HG02571 (cell line): ENCODE results near the gene KCNAB1.

Experiments
- ATAC-seq: cut with Tn5 transposase; IDR thresholded peaks from one replicate; pipeline ENCODE4 v1.9.1; 2021; ENCODE audit warnings: mild to moderate bottlenecking, moderate library complexity; ENCODE audit not compliant: unreplicated experiment

Gene KCNAB1

DNA sequence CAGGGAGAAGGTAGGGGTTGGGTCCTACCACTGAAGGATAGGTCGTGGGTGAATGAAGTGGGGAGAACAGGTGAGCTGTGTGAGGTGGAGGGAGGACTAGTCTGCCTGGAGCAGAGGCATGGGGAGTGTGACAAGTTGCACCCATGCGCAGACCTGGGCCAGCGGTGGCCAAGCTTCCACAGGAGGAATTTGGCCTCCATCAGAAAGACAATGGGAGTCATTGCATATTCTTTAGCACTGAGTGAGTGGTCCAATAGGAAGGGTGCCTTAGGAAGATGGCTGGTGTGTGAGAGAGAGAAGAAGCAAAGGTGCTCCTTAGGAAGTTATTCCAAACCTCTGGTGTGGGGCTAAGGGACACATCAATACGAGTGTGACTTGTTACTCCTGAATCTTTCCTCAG lies 191.1 kb downstream of the KCNAB1 start:
- no peak for ATAC-seq

DNA sequence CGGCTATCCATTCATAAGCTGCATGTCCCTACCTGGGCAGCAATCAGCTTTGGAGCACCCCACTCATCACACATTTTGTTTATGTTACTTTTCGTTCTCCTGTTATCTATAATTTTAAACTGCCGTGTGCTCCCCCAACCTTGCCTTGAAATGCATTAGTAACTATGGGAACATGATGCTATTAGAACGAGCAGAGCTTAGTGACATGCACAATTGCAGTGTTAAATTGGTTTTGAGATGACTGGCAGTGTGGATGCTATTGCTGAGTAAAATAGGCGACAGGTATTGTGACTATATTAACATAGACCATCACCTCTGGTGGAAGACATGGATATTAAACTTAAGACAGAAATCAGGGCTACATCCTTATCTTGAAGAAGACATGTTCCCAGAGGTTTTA lies 191.6 kb downstream of the KCNAB1 start:
- no peak for ATAC-seq

DNA sequence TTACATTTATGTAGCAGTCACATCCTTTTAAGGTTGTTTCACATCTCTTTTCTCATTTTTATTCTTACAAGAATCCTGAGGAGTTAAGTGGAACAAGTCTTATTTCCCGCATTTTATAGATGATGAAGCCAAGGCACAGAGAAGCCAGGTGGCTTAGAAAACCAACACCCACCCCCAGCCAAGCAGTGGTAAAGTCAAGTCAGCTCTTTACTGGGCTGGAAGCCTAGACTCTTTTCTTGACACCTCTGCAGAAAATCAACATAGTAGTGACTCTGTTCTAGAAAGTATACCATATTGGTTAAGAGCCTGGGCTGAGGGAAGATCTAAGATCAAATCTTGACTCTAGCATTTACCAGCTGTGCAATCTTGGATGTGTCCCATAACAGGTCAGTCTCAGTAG lies 195.7 kb downstream of the KCNAB1 start:
- ATAC-seq, result no peak

DNA sequence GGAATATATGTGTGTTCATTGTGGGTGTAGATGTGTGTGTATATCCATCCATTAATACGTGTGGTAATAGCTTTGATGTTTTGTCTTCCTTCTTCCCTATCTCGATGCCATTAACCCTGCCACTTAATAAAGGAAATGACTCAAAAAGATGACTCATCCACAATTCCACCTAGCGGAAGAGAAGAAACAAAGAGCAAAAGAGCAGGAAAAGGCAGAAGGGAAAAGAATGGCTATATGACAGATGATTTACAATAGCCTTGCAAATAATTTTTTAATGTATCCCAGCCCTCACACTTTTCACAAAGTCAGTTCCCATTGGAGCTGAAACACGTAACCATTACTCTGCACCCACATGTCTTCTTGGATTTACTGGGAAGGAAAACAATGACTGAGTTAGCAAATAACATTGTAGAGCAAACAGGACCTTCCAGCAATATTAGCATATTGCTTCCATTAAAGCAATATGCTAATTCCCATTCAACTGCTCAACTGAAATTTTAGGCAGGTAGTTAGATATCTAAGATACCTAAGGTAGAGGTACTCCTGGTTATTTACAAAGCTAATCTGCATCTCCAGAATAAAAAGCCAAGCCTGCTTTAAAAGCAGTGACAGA lies 197.2 kb downstream of the KCNAB1 start:
- no peak for ATAC-seq

DNA sequence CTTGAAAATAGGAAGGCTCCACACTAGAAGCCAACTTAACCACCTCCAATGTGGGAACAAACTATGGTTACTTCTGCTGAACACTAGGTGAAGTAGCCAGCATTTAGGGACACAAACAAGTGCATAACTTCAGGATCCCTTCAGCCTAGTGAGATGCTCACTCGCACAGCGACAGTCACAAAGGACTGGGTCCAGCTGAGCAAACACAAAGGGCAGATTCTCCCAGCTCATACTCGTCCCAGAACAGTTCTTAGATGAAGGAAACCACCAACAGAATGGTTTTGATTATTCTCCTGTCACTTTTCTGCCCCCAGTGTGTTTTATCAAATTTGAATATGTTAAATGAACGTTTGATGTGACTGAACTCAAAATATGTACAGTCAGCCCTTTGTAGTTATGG lies 201.6 kb downstream of the KCNAB1 start:
- ATAC-seq, result no peak

DNA sequence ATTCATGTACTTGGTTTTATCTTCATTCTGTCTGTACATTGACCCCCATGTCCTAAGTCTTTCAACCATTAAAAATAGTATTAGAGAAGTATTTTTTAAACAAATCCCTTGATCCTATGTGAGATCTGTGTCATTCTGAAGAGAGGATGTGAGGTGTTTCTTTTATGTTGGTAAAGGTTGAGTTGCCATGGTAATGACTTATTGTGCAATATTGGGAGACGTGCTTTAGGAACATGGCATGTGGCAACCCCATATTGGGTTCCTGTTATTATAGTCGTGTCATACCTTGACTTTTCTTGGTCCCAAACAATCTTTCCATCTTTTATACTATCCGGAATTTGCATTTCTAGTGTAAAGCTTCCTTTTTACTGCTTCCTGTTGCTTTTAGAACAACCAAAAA lies 203.1 kb downstream of the KCNAB1 start:
- ATAC-seq, result no peak

DNA sequence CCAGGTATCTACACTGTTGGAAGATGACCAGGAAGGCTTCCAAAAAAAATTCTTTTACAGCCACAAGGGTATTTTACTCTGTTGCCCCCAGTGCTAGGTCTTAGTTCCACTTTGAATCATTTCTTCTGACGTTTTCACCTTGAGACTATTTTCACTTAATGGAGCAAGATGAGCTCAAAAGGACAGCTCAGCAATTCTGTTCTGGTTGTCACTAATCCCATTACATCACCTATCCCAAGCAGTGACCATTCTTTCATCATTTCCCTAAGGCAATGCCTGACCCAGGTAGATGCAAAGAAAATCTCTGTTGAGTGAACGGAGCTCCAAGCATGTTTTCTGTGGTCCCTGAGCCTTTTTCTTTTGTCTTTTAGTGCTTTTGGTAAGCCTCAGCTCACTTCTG lies 210.0 kb downstream of the KCNAB1 start:
- no peak for ATAC-seq

DNA sequence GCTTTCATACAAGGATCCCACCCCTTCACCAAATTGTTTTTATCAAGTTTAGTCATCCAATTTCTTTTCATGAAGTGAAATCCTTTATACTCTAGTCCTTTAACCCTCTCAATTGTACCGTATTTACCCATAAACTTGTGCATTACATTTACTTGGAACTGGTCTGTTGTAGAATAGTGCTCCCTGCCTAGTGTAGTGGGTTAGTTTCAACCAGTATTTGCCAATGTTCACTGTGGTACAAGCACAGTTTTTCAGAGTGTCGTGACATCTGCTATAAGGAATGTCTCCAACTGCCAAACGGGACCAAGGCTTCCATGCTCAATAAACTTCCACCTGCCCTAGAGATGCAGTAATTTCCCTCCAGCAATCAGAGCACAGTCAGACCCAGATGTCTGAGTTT lies 211.9 kb downstream of the KCNAB1 start:
- ATAC-seq, result no peak

DNA sequence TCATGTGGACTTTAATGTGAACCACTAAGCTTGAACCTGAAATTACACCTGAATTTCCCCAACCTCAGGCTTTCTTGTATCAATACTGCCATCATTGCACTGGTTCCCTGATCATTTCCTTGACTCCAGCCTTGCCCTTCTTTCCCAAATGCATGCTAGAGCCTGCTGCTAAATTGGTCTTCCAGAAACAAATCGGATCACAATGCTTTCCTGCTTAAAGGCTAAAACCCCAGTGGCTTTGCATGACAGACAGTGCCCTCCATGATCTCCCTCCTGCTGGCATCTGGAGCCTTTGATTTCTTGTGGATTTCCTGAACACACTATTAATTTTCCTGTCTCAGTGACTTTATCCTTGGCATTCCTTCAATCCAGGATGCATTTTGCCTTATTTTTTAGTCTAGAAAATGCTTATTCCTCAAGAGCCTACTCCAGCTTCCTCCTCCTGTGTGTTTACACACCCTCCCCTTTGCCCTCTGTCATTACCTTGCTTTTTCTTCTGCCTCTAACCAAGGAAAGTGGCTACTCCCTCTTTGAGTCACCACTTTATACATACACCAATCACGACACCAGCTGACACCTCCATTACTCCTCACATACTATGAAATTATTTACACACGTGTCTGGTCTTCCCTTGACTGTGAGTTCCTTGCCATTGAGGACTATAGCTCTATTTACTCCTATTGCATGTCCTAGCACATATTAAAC lies 214.6 kb downstream of the KCNAB1 start:
- no peak for ATAC-seq

DNA sequence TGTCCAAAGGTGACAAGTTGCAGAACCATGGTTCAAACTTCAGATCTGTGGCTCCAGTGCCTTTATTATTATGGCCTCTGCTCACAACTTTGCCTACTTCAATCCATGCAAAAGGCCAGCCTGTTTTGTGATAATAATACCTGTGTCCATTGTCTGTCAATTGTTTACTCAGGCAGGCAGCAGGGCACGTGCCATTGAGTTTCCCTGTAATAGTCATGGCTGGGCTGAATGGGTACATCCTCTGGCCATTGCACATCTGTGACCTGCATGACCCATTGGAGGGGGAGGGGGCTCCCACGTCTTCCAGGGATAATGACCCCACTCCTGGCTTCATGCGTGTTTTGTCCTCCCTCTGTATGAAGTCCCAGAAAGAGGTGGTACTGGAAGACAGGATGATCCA lies 219.1 kb downstream of the KCNAB1 start:
- no peak for ATAC-seq

DNA sequence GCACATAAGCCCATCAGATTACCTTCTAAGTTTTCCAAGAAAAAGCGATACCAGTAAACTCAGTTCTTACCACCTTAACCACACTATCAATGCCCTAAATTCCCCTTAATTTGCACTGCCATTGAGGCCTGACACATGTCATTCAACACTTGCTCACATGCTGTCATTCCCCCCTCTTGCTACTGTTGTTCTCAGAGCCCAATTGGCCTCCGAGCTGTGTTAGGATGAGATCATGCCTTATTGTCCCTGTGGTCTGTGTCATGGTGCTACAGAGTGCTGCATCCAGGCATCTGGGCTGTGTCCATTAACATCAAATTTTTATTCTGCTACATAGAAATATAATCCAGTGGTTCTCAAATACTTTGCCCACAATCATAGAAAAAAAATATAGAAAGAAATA lies 221.0 kb downstream of the KCNAB1 start:
- ATAC-seq, result no peak

DNA sequence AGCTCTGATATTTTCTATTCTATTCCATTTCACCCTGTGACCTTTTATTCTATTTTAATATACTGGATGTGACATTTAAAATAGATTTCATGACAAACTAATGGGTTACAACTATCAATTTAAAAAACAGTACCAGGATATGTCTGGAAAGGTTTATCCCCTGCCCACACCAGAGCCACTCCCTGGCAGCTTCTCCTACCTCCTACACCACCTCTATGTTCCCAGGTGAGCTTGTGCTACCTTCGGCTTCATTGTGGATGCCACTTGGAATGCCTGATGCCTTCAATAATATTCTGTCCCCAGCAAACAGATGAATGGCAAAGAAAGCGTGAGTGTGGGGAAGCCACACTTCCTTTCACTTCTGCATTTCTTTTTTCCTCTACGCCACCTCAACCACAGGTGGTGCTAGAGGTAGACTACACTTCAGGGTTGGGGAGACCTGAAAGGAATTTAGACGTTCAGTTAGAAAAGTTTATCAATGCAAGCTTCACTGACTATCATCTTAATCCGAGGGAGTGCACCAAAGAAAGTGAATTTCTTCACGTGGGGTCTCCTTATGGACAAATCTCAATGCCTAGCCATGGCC lies 221.5 kb downstream of the KCNAB1 start:
- ATAC-seq, result peak; percentile 97

DNA sequence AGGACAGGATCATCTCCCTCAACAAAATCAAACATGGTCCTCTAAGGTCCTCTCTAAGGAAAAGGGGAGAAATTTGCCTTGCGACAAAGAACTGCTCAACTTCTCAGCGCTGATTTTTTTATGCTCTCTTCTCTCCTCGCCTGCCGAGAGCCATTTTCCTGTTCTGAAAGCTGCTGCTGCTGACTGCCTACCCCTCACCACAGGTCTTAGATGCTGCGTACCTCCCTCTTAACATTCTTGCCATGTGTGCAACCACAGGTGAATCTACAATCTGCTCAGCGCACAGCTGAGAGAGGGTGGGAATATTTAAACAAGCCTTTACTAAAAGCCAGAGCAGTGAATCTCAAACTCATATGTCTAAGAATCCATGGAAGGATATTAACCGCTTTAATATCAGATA lies 223.8 kb downstream of the KCNAB1 start:
- ATAC-seq, result no peak

DNA sequence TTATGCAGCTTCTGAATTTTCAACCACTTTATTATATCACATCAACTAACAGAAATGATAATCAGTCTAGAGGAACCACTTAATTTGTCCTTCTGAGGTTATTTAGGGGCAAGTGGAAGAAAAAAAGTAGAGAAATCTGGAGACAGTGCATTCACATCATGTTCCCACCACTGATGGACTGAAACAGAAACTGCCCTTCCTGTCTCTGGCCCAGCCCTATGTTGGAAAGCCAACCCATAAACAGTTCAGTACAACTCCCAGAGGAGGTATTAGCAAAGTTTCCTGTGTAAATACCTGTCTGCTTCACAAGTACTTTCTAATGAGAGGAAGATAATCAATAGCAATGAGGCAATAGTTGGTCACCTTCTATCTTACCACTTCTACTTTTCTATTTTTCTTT lies 228.7 kb downstream of the KCNAB1 start:
- no peak for ATAC-seq

DNA sequence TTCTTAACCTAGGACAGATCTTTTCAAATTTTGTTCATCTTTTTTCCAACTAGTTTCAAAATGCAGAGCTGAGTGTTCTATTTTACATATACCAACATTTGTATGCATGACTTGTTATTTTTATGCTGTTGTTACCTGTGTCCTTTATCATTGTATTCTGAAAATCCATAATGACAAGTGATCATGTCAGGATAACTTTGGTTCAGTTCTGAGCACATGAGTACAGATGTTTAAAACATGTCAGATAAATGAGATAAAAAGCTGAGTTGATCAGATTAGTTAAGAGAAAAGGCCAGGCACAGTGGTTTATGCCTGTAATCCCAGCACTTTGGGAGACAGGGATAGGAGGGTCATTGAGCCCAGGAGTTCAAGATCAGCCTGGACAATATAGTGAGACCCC lies 229.6 kb downstream of the KCNAB1 start:
- no peak for ATAC-seq

DNA sequence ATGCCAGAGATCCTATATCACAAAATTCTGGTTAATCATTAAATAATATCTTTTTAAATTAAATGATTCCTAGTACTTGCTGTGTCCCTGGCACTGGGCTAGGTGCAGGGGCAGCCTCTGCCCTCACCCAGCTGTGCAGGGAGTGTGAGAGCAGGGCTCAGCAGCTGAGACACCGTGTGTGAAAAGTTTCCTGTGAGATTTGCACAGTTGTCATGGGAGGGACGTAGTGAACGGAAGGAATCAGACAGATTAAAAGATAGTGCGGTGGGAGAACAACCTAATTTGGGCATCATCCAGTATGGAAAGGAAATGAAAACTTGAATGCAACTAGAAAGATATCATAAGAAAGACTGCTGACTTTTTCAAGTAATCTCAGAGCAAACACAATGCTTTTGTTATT lies 230.4 kb downstream of the KCNAB1 start:
- ATAC-seq, result no peak

DNA sequence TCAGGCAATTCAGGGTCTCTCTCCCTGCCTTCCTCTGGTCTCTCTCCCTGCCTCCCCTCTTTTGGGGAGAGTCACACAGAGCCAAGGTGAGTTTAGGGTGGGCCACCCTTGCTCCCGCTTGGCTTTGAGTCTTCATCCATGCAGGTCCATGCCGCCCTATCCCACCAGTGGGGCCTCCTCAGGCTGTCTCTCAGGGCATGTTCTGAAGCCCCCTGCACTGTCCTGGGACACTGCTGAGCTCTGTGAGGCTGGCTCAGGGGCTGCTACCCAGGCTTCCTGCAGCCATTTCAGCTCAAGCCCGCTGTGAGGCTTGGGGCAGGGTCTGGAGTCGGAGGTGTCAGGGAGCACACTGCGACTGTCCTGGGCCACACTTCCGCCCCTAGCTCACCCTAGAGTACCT lies 231.4 kb downstream of the KCNAB1 start:
- ATAC-seq, result no peak

DNA sequence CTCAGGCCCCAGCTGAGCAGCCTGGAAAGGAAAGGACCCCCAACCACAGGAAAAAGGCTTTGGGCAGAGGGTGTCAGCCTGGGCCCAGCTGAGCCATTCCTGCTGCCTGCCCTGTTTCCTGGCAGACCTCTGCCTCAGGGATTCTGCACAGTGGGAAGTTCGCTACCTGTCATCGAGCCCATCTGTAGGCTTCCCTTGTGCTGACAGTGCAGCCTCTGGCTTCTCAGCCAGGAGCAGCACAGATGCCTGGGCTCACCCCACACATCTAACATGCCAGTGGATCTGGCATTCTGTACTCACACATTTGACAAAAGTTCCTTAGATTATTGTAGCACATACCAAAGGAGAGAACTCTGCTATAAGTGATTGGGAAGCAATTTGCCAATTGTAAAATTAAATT lies 232.3 kb downstream of the KCNAB1 start:
- ATAC-seq, result no peak

DNA sequence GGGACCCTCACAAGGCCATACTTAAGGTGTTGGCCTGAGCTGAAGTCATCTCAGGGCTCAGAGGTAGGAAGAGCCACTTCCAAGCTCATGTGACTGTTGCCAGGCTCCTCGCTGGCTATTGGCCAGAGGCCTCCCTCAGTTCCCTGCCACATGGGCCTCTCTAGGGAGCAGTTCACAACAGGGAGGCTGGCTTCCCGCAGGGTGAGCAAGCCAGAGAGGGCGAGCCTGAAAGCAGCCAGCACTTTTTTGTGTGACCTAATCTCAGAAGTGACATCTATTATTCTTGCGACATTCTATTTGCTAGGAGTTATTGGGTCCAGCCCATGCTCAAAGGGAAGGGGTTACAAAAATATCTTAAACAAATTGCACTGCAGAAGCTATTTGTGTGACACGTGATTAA lies 233.2 kb downstream of the KCNAB1 start:
- no peak for ATAC-seq

DNA sequence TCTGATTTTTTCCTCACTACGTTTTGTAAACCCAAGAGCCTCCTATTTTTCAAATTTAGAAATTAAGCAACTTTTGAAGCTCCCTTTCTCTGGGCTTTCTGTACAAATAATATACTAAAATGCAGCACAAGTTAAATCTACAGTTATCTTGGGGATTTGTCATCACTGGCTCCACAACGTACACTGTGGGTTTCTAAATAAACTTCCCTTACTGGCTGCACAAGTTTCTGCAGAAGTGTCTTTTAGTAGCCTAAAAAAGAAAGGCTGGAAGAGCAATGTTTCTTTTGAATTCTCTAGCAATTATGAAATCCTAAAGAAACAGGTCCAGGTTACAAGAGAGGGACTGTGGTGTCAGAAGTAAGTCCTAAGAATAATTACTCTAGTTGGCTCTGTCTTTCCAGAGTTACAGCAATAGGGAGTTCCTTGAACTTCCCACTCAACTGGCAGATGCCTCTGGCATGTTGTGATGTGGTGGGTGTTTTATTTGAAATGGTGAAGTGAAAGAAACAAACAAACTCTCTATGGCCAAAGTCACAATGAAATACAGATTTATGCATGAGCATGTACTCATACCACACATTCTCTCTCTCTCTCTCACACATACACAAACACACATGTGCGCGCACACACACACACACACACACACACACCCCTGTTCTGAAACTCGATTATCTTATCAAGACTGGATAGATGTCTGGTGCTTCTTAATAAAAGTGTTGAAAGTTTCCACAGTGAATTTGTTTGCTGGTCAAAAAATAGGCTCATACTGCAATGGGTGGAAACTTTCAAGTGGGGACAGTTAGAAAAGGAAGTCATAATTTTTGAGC lies 236.4 kb downstream of the KCNAB1 start:
- no peak for ATAC-seq

DNA sequence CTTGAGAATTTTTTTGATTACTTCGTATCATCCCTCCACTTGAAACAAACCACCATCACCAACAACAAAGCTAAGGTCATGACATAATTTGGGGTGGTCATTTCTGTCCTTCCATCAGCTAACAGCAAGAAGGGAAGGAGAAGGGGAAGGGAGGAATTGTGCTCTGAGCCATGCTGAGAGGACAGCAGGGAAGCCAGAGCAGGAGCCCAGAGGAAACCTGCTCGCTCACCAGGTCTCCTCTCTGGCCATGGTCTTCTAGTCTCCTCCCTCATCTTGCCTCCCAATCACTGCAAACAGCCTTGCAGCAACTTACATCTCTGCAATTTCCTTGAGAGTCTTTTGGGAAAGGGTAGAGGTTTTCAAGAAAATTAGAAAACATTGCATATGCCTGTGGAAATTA lies 237.9 kb downstream of the KCNAB1 start:
- no peak for ATAC-seq

DNA sequence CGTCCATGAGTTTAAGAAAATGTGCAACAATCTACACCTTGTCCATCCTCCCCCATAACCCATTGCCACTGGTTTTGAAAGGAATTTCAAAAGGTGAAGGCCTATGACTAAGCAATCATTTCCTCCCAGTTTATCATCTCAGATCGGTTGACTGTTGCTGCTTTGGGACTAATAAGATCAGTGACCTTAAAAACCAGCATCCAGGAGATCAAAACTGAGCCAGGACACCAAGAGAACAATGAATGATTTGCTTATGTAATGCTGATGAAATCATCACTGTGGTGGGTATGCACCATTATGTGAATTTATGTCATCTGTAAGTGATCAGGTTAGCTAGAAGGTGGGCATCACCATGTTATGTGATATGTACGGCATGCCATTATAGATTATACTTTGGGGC lies 239.0 kb downstream of the KCNAB1 start:
- no peak for ATAC-seq
